ENCODE results near the gene CNNM1.
A peak's percentile ranks its signal among the peaks of the same experiment; 100 is the strongest.

CNNM1 gene

GRCh38 chr10:99329304-99329553 is at the start of gene CNNM1:
TSS of gene CNNM1 (plus strand) at chr10:99329356. CDS start at chr10:99329388, 32 bp downstream.
- H3K27ac ChIP-seq, result peak within 1 kb of the TSS; percentile 79
- no peak for TF ChIP-seq CTCF (conservative IDR thresholded peaks at IDR 0.05)
- TF ChIP-seq ZFX (IDR thresholded peaks at IDR 0.05), result peak; percentile 55; the same call in 1 of the 2 replicates

- TF ChIP-seq ZFX (IDR thresholded peaks at IDR 0.05), result no peak
- TF ChIP-seq CTCF (conservative IDR thresholded peaks at IDR 0.05), result no peak
- no peak overlapping the region for H3K27ac ChIP-seq
Observed at GRCh38 chr10:99279626-99280111, 49.5 kb upstream of the CNNM1 start.

GRCh38 chr10:99280472-99280871 is 48.7 kb upstream of the CNNM1 start:
- H3K27ac ChIP-seq, result no peak overlapping the region
- TF ChIP-seq CTCF (conservative IDR thresholded peaks at IDR 0.05), result no peak

- H3K27ac ChIP-seq, result no peak overlapping the region
- no peak for TF ChIP-seq CTCF (conservative IDR thresholded peaks at IDR 0.05)
- TF ChIP-seq ZFX (IDR thresholded peaks at IDR 0.05), result no peak
Observed at GRCh38 chr10:99285881-99286280, 43.3 kb upstream of the CNNM1 start.

GRCh38 chr10:99290306-99290705 is 38.9 kb upstream of the CNNM1 start:
- TF ChIP-seq ZFX (IDR thresholded peaks at IDR 0.05) (no peak), CTCF (conservative IDR thresholded peaks at IDR 0.05) (no peak)
- H3K27ac ChIP-seq, result no peak overlapping the region

GRCh38 chr10:99292159-99292558 is 37.0 kb upstream of the CNNM1 start:
- H3K27ac ChIP-seq, result no peak overlapping the region
- TF ChIP-seq CTCF (conservative IDR thresholded peaks at IDR 0.05), result no peak
- TF ChIP-seq ZFX (IDR thresholded peaks at IDR 0.05), result no peak

- no peak for TF ChIP-seq ZFX (IDR thresholded peaks at IDR 0.05)
- TF ChIP-seq CTCF (conservative IDR thresholded peaks at IDR 0.05), result no peak
Observed at GRCh38 chr10:99296605-99297004, 32.6 kb upstream of the CNNM1 start.

More at GRCh38 chr10:99296605-99297004, 32.6 kb upstream of the CNNM1 start:
- H3K27ac ChIP-seq, result no peak overlapping the region

All from C4-2B (cell line).